GM12891 (cell line): Measurements from ENCODE around the gene BTRC.

Experiments
- PAX5 ChIP-seq: IDR thresholded peaks from 2 replicates; pipeline ENCODE4 v1.6.1; 2011; ENCODE audit warnings: low read length, moderate library complexity, mild to moderate bottlenecking; ENCODE audit not compliant: insufficient read depth, severe bottlenecking
- POLR2A ChIP-seq: IDR thresholded peaks from 2 replicates; pipeline ENCODE4 v1.6.1; 2011; ENCODE audit warnings: low read depth, low read length, control low read depth
- POLR2AphosphoS5 ChIP-seq: IDR thresholded peaks from 2 replicates; pipeline ENCODE4 v1.6.1; 2011; ENCODE audit warnings: low read depth, low read length, control low read depth
- POU2F2 ChIP-seq: IDR thresholded peaks from 2 replicates; pipeline ENCODE4 v1.6.1; 2011; ENCODE audit warnings: low read depth, mild to moderate bottlenecking, control low read depth, low read length, moderate library complexity
- TAF1 ChIP-seq: IDR thresholded peaks from 2 replicates; pipeline ENCODE4 v1.6.1; 2011; ENCODE audit warnings: low read depth, low read length, control low read depth

DNA sequence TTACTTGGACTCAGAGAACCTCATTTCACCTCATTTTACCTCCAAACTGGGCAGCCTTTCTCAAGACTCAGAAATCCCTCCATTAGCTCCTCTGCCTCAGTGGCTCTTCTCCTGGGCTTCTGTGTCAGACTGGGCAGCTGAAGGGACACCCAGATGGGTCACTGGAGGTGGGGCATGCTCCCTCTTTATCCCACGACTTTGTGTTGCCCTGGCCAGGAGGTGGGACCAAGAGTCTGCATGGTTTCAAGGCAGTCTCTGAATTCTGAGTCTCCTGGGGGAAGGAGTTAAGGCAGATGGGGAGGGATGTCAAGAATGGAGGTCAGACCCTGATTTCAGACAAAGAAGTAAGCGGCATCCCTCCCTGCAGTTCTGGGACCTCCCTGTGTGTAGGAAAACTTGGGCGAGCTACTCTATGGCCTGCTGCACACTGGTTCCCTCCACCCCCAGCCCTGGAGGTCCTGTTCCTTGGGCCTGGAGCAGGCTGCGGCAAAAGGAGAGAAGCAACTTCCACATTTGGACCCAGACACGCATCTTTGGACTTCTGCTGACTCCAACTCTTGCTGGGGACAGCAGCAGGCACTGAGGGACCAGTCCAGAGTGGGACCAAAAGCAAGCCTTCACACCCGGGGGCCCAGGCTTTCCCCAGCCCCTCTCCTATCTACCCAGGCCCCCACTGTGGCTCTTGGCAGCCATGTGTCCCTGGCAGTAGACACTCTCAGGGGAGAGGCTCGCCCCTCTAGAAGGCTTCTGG, 223.3 kb downstream of the BTRC start:
- no peak for TF ChIP-seq POLR2A
- no peak for TF ChIP-seq POLR2AphosphoS5
- TF ChIP-seq POU2F2, result no peak
- TF ChIP-seq PAX5, result no peak
- no peak for TF ChIP-seq TAF1
